Duodenal mucosa (tissue), 2 donors: ENCODE results near the gene DCDC2C.

ENCODE experiments used
- H3K27ac ChIP-seq: one replicate; pipeline ENCODE4 v1.7.0; 2013; ENCODE audit warnings: low read depth, low read length
- H3K27me3 ChIP-seq, 2 donors: one replicate each; pipeline ENCODE4 v1.7.0; 2013; ENCODE audit warnings: low read length in 2 of 2, control low read depth in 1 of 2; ENCODE audit not compliant: insufficient read depth in 2 of 2, control insufficient read depth in 1 of 2
- H3K36me3 ChIP-seq, 2 donors: one replicate each; pipeline ENCODE4 v1.7.0; 2013; ENCODE audit warnings: low read length in 2 of 2, control low read depth in 1 of 2; ENCODE audit not compliant: insufficient read depth in 2 of 2, control insufficient read depth in 1 of 2
- H3K4me1 ChIP-seq, 2 donors: one replicate each; pipeline ENCODE4 v1.7.0; 2013; ENCODE audit warnings: low read length in 2 of 2, control low read depth in 1 of 2; ENCODE audit not compliant: insufficient read depth in 2 of 2, control insufficient read depth in 1 of 2
- H3K4me3 ChIP-seq, 2 donors: one replicate each; pipeline ENCODE4 v1.7.0; 2013; ENCODE audit warnings: low read length in 2 of 2, low read depth in 1 of 2
- H3K9ac ChIP-seq, 2 donors: one replicate each; pipeline ENCODE4 v1.7.0; 2013; ENCODE audit warnings: low read length in 2 of 2, low read depth in 1 of 2
- H3K9me3 ChIP-seq, 2 donors: one replicate each; pipeline ENCODE4 v1.7.0; 2013; ENCODE audit warnings: low read length in 2 of 2, control low read depth in 1 of 2; ENCODE audit not compliant: control insufficient read depth in 1 of 2

DCDC2C gene

GRCh38 chr2:3766824-3767223 lies 63.4 kb downstream of the DCDC2C start:
- no peaks in the 10 kb centered on the region for H3K9me3 ChIP-seq
- no peaks in the 10 kb centered on the region for H3K4me1 ChIP-seq
- no peak overlapping the region for H3K4me3 ChIP-seq
- no peak overlapping the region for H3K9ac ChIP-seq
- no peaks in the 10 kb centered on the region for H3K27me3 ChIP-seq
- no peak overlapping the region for H3K27ac ChIP-seq
- no peaks in the 10 kb centered on the region for H3K36me3 ChIP-seq

- Histone ChIP-seq H3K27me3 (no peaks in the 10 kb centered on the region), H3K9me3 (no peaks in the 10 kb centered on the region), H3K4me1 (no peaks in the 10 kb centered on the region), H3K36me3 (no peaks in the 10 kb centered on the region), H3K9ac (no peak overlapping the region), H3K27ac (no peak overlapping the region), H3K4me3 (no peak overlapping the region)
These were observed 65.8 kb downstream of the DCDC2C start for GRCh38 chr2:3768960-3769765.

GRCh38 chr2:3769766-3770165 lies 66.4 kb downstream of the DCDC2C start:
- Histone ChIP-seq H3K9me3 (no peaks in the 10 kb centered on the region), H3K9ac (no peak overlapping the region), H3K27me3 (no peaks in the 10 kb centered on the region), H3K4me1 (no peaks in the 10 kb centered on the region), H3K36me3 (no peaks in the 10 kb centered on the region), H3K4me3 (no peak overlapping the region), H3K27ac (no peak overlapping the region)

GRCh38 chr2:3770724-3771415 lies 67.5 kb downstream of the DCDC2C start:
- no peaks in the 10 kb centered on the region for H3K9me3 ChIP-seq
- H3K4me1 ChIP-seq = no peaks in the 10 kb centered on the region
- H3K27me3 ChIP-seq = no peaks in the 10 kb centered on the region
- no peaks in the 10 kb centered on the region for H3K36me3 ChIP-seq
- H3K4me3 ChIP-seq = no peak overlapping the region
- no peak overlapping the region for H3K27ac ChIP-seq
- H3K9ac ChIP-seq = no peak overlapping the region

GRCh38 chr2:3771576-3771975 lies 68.2 kb downstream of the DCDC2C start:
- Histone ChIP-seq H3K27me3 (no peaks in the 10 kb centered on the region), H3K36me3 (no peaks in the 10 kb centered on the region)

GRCh38 chr2:3774336-3774735 lies 71.0 kb downstream of the DCDC2C start:
- no peaks in the 10 kb centered on the region for H3K9me3 ChIP-seq
- H3K4me3 ChIP-seq = no peak overlapping the region

More at GRCh38 chr2:3771576-3771975, 68.2 kb downstream of the DCDC2C start:
- Histone ChIP-seq H3K9ac (no peak overlapping the region), H3K27ac (no peak overlapping the region), H3K9me3 (no peaks in the 10 kb centered on the region), H3K4me1 (no peaks in the 10 kb centered on the region), H3K4me3 (no peak overlapping the region)

GRCh38 chr2:3776311-3776710 lies 72.9 kb downstream of the DCDC2C start:
- Histone ChIP-seq H3K4me3 (no peak overlapping the region), H3K27me3 (peaks cover 0 to 6% of the 10 kb centered on the region in 2 donors)

More at GRCh38 chr2:3774336-3774735, 71.0 kb downstream of the DCDC2C start:
- Histone ChIP-seq H3K27ac (no peak overlapping the region), H3K4me1 (no peaks in the 10 kb centered on the region), H3K27me3 (peaks cover 0 to 6% of the 10 kb centered on the region in 2 donors), H3K36me3 (no peaks in the 10 kb centered on the region), H3K9ac (no peak overlapping the region)

GRCh38 chr2:3777966-3778365 lies 74.6 kb downstream of the DCDC2C start:
- Histone ChIP-seq H3K36me3 (no peaks in the 10 kb centered on the region), H3K27me3 (peaks cover 0 to 6% of the 10 kb centered on the region in 2 donors), H3K9ac (no peak overlapping the region), H3K27ac (no peak overlapping the region), H3K4me3 (no peak overlapping the region), H3K4me1 (no peaks in the 10 kb centered on the region), H3K9me3 (no peaks in the 10 kb centered on the region)

More at GRCh38 chr2:3776311-3776710, 72.9 kb downstream of the DCDC2C start:
- Histone ChIP-seq H3K9me3 (no peaks in the 10 kb centered on the region), H3K36me3 (no peaks in the 10 kb centered on the region), H3K27ac (no peak overlapping the region), H3K4me1 (no peaks in the 10 kb centered on the region), H3K9ac (no peak overlapping the region)

GRCh38 chr2:3778851-3779495 lies 75.6 kb downstream of the DCDC2C start:
- peaks cover 0 to 6% of the 10 kb centered on the region in 2 donors for H3K27me3 ChIP-seq
- H3K4me3 ChIP-seq = no peak overlapping the region
- H3K9ac ChIP-seq = no peak overlapping the region
- H3K4me1 ChIP-seq = no peaks in the 10 kb centered on the region
- no peak overlapping the region for H3K27ac ChIP-seq
- no peaks in the 10 kb centered on the region for H3K36me3 ChIP-seq
- H3K9me3 ChIP-seq = no peaks in the 10 kb centered on the region

- no peak overlapping the region for H3K4me3 ChIP-seq
- peaks cover 0 to 6% of the 10 kb centered on the region in 2 donors for H3K27me3 ChIP-seq
- no peaks in the 10 kb centered on the region for H3K9me3 ChIP-seq
- H3K27ac ChIP-seq = no peak overlapping the region
- no peaks in the 10 kb centered on the region for H3K36me3 ChIP-seq
- H3K4me1 ChIP-seq = no peaks in the 10 kb centered on the region
- H3K9ac ChIP-seq = no peak overlapping the region
These were observed 76.2 kb downstream of the DCDC2C start for GRCh38 chr2:3779496-3780049.
